Renal pelvis (tissue), 4 donors: ENCODE results near the gene ZNF219. TPM values are rescaled to one million over a fixed set of nuclear protein-coding genes. Genes with fewer than 3 reads are reported as not detected.

Source experiments
- DNase-seq: peaks from one replicate; pipeline ENCODE4 v3.0.0-alpha.2; 2013
- polyA plus RNA-seq, 3 donors: library from polyadenylated mRNA; unstranded; fragments of 120-200 nt; gene quantifications; one replicate each; pipeline ENCODE4 v1.2.1, GENCODE V29; 2013; ENCODE audit not compliant: insufficient read length in 3 of 3

ZNF219 gene
- polyA plus RNA-seq, 3 donors = 37.5 to 42.2 (median 39.3) TPM

- DNase-seq = no peak
Observed at GRCh38 chr14:21089271-21089670, 9.2 kb downstream of the ZNF219 start.

GRCh38 chr14:21088687-21089086 lies 9.8 kb downstream of the ZNF219 start:
- DNase-seq = no peak

- peak; percentile 35 for DNase-seq
Observed at GRCh38 chr14:21087294-21088091, 11.0 kb downstream of the ZNF219 start.

- no peak for DNase-seq
Observed at GRCh38 chr14:21086908-21087293, 11.6 kb downstream of the ZNF219 start.

- DNase-seq = no peak
Observed at GRCh38 chr14:21084998-21085853, 13.2 kb downstream of the ZNF219 start.

GRCh38 chr14:21084396-21084795 lies 14.1 kb downstream of the ZNF219 start:
- no peak for DNase-seq

GRCh38 chr14:21083565-21084325 lies 14.7 kb downstream of the ZNF219 start:
- no peak for DNase-seq

- no peak for DNase-seq
Observed at GRCh38 chr14:21081521-21082142, 16.8 kb downstream of the ZNF219 start.

- DNase-seq = no peak
Observed at GRCh38 chr14:21078726-21079125, 19.7 kb downstream of the ZNF219 start.

GRCh38 chr14:21078287-21078686 lies 20.2 kb downstream of the ZNF219 start:
- DNase-seq = no peak

- DNase-seq = no peak
Observed at GRCh38 chr14:21077672-21078071, 20.8 kb downstream of the ZNF219 start.

GRCh38 chr14:21075719-21076437 lies 22.6 kb downstream of the ZNF219 start:
- no peak for DNase-seq

GRCh38 chr14:21074398-21075272 lies 23.8 kb downstream of the ZNF219 start:
- no peak for DNase-seq

GRCh38 chr14:21073921-21074320 lies 24.5 kb downstream of the ZNF219 start:
- no peak for DNase-seq

GRCh38 chr14:21072781-21073339 lies 25.6 kb downstream of the ZNF219 start:
- no peak for DNase-seq

- DNase-seq = no peak
Observed at GRCh38 chr14:21072031-21072473, 26.4 kb downstream of the ZNF219 start.

- DNase-seq = peak; percentile 94
Observed at GRCh38 chr14:21071225-21072030, 27.0 kb downstream of the ZNF219 start.

GRCh38 chr14:21070610-21071224 lies 27.7 kb downstream of the ZNF219 start:
- peak; percentile 79 for DNase-seq
